Frontal cortex (tissue), 4 donors: ENCODE measurements around the gene CSRNP2. TPM values are rescaled to one million over a fixed set of nuclear protein-coding genes. Genes with fewer than 3 reads are reported as not detected.
"Not testable (repeated sequence)": the region's sequence is repeated elsewhere in the genome, so short reads cannot be mapped to it uniquely, and the experiment has no call there.

Experiments used
- DNase-seq, 2 donors: peaks; one replicate each; pipeline ENCODE4 v3.0.0; 2012; ENCODE audit warnings: low spot score in 2 of 2
- FAIRE-seq: peaks from 2 replicates; lab custom pipeline; 2012; peaks lifted over from hg19 to GRCh38; lab: Jason Lieb, UNC
- total RNA-seq: library from RNA; depleted of rRNA; stranded (reverse); fragments of >200 nt; gene quantifications from one replicate; pipeline ENCODE4 v1.2.3, GENCODE V29; 2014
- donor health status: control.
- donor health status: control.
- donor health status: control.

CSRNP2 gene
- total RNA-seq, 1 donor from 2014 or later, result 69.3 TPM

DNA sequence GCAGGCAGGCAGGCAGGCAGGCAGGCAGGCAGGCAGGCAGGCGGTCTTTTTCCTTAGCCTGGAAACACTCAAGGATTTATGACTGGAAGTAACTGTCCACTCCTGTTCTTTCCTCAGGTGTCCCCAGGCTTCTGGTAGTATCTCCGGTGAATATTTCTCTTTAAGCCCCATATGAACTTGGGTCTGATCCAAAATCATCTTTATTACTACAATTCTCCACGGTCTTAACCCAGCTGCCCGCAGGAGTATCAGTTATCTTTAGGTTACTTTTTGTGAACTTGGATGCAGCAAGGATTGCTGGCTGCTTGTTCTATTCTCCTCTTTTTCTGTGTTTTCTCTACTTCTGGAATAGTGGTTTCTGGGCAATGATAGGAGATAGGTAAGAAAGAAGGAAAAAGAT lies 3.3 kb downstream of the CSRNP2 start:
- FAIRE-seq, result no peak
- DNase-seq, result no peak

DNA sequence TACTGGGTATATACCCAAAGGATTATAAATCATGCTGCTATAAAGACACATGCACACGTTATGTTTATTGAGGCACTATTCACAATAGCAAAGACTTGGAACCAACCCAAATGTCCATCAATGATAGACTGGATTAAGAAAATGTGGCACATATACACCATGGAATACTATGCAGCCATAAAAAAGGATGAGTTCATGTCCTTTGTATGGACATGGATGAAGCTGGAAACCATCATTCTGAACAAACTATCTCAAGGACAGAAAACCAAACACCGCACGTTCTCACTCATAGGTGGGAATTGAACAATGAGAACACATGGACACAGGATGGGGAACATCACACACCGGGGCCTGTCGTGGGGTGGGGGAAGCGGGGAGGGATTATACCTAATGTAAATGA lies 4.5 kb downstream of the CSRNP2 start:
- FAIRE-seq, DNase-seq: not testable (repeated sequence)

- not testable (repeated sequence) for FAIRE-seq, DNase-seq
Observed at GRCh38 chr12:51078346-51078745, 5.0 kb downstream of the CSRNP2 start.

DNA sequence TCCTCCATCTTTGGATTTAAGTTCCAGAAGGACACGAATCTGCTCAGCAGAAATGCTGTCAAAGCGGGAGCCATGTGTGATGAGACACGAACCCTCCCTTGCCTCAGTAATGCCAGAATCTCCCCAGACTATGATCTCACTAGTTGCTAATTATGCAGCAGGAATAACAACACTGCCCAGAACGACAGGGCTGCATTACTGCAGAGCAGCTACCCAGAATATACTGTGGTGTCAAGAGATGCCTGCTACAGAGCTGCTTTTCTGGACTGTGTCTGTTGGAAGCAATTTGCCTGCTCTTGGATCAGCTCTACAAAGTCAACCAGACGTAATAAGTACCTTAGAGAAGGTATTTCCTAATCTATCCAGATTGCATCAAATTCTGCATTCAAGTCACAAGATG lies 5.5 kb downstream of the CSRNP2 start:
- DNase-seq (peak; percentile 29 to 44), FAIRE-seq (no peak)

GRCh38 chr12:51076236-51076930 lies 7.0 kb downstream of the CSRNP2 start:
- DNase-seq, result no peak
- no peak for FAIRE-seq

DNA sequence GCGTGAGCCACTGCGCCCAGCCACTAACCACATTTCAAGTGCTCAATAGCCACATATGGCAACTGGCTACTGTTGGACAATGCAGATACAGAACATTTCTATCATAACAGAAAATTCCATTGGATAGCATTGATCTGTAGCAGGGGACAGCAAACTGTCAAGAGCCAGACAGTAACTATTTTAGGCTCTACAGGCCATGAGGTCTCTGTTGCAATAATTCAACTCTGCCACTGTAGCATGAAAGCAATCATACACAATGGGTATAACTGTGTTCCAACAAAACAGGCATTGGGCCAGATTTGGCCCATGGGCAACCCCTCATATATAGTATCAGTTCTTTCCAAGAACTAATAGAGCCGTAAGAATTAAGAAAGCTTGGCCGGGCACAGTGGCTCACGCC lies 8.0 kb downstream of the CSRNP2 start:
- no peak for FAIRE-seq
- no peak for DNase-seq

GRCh38 chr12:51071663-51072062 lies 11.7 kb downstream of the CSRNP2 start:
- FAIRE-seq, result no peak
- DNase-seq, result no peak

GRCh38 chr12:51070004-51070403 lies 13.4 kb downstream of the CSRNP2 start:
- DNase-seq, result no peak
- FAIRE-seq, result no peak

- FAIRE-seq, result no peak
- no peak for DNase-seq
Observed at GRCh38 chr12:51067771-51068170, 15.6 kb downstream of the CSRNP2 start.

DNA sequence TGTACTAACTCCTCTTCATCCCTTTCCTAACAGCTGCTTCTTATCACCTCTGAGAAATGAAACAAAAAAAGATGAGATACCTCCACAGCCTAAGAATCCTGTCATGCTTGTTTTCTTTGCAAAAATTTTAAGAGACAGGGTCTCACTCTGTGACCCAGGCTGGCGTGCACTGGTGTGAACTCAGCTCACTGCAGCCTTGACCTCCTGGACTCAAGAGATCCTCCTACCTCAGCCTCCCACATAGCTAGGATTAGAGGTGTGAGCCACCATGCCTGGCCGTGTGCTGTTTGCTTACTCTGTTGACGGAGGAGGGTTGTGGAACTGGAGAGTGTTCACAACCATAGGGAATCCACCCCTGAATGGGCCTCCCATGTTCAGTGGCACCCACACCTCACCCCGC lies 16.2 kb downstream of the CSRNP2 start:
- FAIRE-seq (no peak), DNase-seq (no peak)

DNA sequence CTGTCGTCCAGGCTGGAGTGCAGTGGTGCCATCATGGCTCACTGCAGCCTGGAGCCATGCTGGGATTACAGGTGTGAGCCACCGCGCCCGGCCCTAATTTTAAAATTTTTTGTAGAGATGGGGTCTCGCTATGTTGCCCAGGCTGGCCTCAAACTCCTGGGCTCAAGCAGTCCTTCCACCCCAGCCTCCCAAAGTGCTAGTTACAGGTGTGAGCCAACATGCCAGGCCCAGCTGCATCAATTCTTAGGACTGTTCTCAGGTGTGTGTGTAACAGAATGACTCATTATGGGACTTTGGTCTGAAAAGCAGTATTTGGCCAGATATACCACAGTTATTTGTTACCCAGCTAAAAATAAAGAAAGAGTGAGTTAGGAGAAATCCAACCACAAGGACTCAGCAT lies 17.9 kb downstream of the CSRNP2 start:
- DNase-seq, result no peak
- no peak for FAIRE-seq

- no peak for DNase-seq
- FAIRE-seq, result no peak
Observed at GRCh38 chr12:51062631-51063397, 20.6 kb downstream of the CSRNP2 start.

- no peak for DNase-seq
- no peak for FAIRE-seq
Observed at GRCh38 chr12:51059086-51059485, 24.3 kb downstream of the CSRNP2 start.

- no peak for FAIRE-seq
- no peak for DNase-seq
Observed at GRCh38 chr12:51056242-51056641, 27.2 kb downstream of the CSRNP2 start.

GRCh38 chr12:51055060-51055459 lies 28.3 kb downstream of the CSRNP2 start:
- DNase-seq, result no peak
- no peak for FAIRE-seq

DNA sequence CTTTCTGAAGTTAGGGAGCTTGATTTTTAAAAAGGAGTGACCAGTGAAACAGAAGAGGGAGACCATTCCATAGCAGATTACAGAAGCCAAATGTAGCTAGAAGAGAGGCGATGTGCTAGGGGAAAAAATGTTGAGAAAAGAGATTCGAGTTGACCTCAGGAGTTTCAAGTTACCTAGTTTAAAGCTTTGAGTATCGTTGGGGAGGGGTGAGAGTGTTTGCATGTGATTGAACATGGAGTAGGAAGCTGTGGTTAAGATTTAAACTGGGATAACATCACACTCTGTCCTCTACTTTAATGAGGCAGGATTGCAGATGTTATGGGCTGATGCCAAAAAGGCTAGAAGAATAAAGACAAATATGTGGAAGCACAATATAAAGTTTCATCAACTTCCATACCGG lies 31.6 kb downstream of the CSRNP2 start:
- FAIRE-seq (no peak), DNase-seq (no peak)

- DNase-seq (no peak), FAIRE-seq (no peak)
Observed at GRCh38 chr12:51049525-51049924, 33.9 kb downstream of the CSRNP2 start.

GRCh38 chr12:51048661-51049251 lies 34.6 kb downstream of the CSRNP2 start:
- no peak for FAIRE-seq
- DNase-seq, result no peak

- FAIRE-seq (peak; percentile 6), DNase-seq (peak; percentile 73 to 90)
Observed at GRCh38 chr12:51047655-51048540, 35.5 kb downstream of the CSRNP2 start, which contains the start of gene LETMD1. TSS of gene LETMD1 (plus strand) at chr12:51048327. CDS start at chr12:51048357, 30 bp downstream.

GRCh38 chr12:51036279-51036678 lies 47.1 kb downstream of the CSRNP2 start:
- FAIRE-seq (no peak), DNase-seq (no peak)
